ENCODE results near the gene UGT1A5. TPM values are rescaled to one million over a fixed set of nuclear protein-coding genes. Genes with fewer than 3 reads are reported as not detected.

Gene UGT1A5
- total and polyA plus RNA-seq, 10 of the 15 experiments (the other 5 are each of a cell fraction or from before 2014, with no cell fraction given), result not detected

GRCh38 chr2:233796254-233796653 lies 83.5 kb downstream of the UGT1A5 start (continued):
- TF ChIP-seq RELB (IDR thresholded peaks at IDR 0.05; ENCODE audit: low read depth) (no peak), SRF (IDR thresholded peaks at IDR 0.05; ENCODE audit: low read depth in 2 of 2, low read length in 2 of 2) (no peak), KLF5 (IDR thresholded peaks at IDR 0.05; ENCODE audit: partially characterized antibody) (no peak)

GRCh38 chr2:233798335-233799086 lies 85.8 kb downstream of the UGT1A5 start:
- ChIA-PET CTCF (no interaction called here), RAD21 (ENCODE audit: unreplicated experiment) (no interaction called here), SMC1A (ENCODE audit: uncharacterized antibody, unreplicated experiment) (no interaction called here), POLR2A (no interaction called here)
- no peak overlapping the region for H3K4me2 ChIP-seq (ENCODE audit: control insufficient read depth, insufficient read depth)
- BruUV-seq (replicated peaks), result no TSS peak
- H3K4me1 ChIP-seq (ENCODE audit: control insufficient read depth, insufficient read depth, low read length), result no peaks in the 10 kb centered on the region
- H3K27ac ChIP-seq (ENCODE audit: control insufficient read depth, insufficient read depth), result no peak overlapping the region
- H3K4me3 ChIP-seq, result no peak overlapping the region
- no peak overlapping the region for H2AFZ ChIP-seq (ENCODE audit: control insufficient read depth, low read depth, low read length)
- 27% methylated on average over 14 of the region's 14 CpGs for WGBS (ENCODE audit: insufficient coverage, insufficient replicate concordance, low lambda C conversion rate, missing lambda C conversion rate)
- H3K9ac ChIP-seq (ENCODE audit: control insufficient read depth, insufficient read depth, low read length), result no peak overlapping the region
- no peak for DNase-seq (ENCODE audit: low read depth, low spot score)
- TF ChIP-seq NR2F1 (conservative IDR thresholded peaks at IDR 0.05), result no peak
- no peaks in the 10 kb centered on the region for H3K79me2 ChIP-seq (ENCODE audit: control insufficient read depth, insufficient read depth, low read length)
- H3K36me3 ChIP-seq (ENCODE audit: control insufficient read depth in 2 of 2, insufficient read depth in 2 of 2, low read length in 1 of 2), result no peaks in the 10 kb centered on the region
- H3K9me3 ChIP-seq (replicated peaks; ENCODE audit: control insufficient read depth, insufficient read depth, low read length), result no peaks in the 10 kb centered on the region
- no peaks in the 10 kb centered on the region for H4K20me1 ChIP-seq (ENCODE audit: control insufficient read depth, insufficient read depth)
- in situ Hi-C loops (cut with MboI) (no loop called here), intact Hi-C loops (cut with micrococcal nuclease; ENCODE audit: unreplicated experiment) (no loop called here)
- FAIRE-seq, result no peak
- ATAC-seq, result no peak
- H3K27me3 ChIP-seq (replicated peaks in 1 of 2; ENCODE audit: control insufficient read depth in 2 of 2, insufficient read depth in 2 of 2, low read length in 1 of 2), result no peaks in the 10 kb centered on the region; a peak in 2 of 4 replicates

All from GM12878 (cell line).